Prostate gland (tissue), 2 donors: ENCODE measurements around the gene SPRED3. TPM values are rescaled to one million over a fixed set of nuclear protein-coding genes. Genes with fewer than 3 reads are reported as not detected.

Experiments used
- DNase-seq: peaks from one replicate; pipeline ENCODE4 v3.0.0-alpha.2; 2019; ENCODE audit warnings: low spot score
- H3K27ac ChIP-seq, 2 donors: fragments of 200-600 bp; sonication (generic); 2 replicates each; pipeline ENCODE4 v1.5.1; 2017 to 2019
- H3K27me3 ChIP-seq: fragments of 200-600 bp; sonication (generic); replicated peaks from 2 replicates; pipeline ENCODE4 v1.5.1; 2019; ENCODE audit not compliant: insufficient read depth
- H3K36me3 ChIP-seq, 2 donors: fragments of 200-600 bp; sonication (generic); 1 replicate in 1 of 2; 2 replicates in 1 of 2; pipeline versions ENCODE4 v1.5.1 to v1.8.1; 2017 to 2019
- H3K4me1 ChIP-seq: fragments of 200-600 bp; sonication (generic); replicated peaks from 2 replicates; pipeline ENCODE4 v1.5.1; 2019
- H3K4me3 ChIP-seq, 2 donors: fragments of 200-600 bp; sonication (generic); 2 replicates each; pipeline ENCODE4 v1.5.1; 2017 to 2019
- H3K9me3 ChIP-seq: fragments of 200-600 bp; sonication (generic); 2 replicates; pipeline ENCODE4 v1.5.1; 2017
- CTCF ChIP-seq, 4 experiments: fragments of 200-600 bp in 2 of 4; fragments of 450-650 bp in 2 of 4; sonication (generic) in 2 of 4; IDR thresholded peaks; 1 replicate in 3 of 4; 2 replicates in 1 of 4; pipeline ENCODE4 v1.5.1; 2016 to 2019; ENCODE audit warnings: antibody characterized with exemption in 4 of 4, mild to moderate bottlenecking in 2 of 4, moderate library complexity in 2 of 4
- POLR2A ChIP-seq: fragments of 450-650 bp; IDR thresholded peaks from one replicate; pipeline ENCODE4 v1.6.1; 2016; ENCODE audit warnings: antibody characterized with exemption, mild to moderate bottlenecking
- POLR2AphosphoS5 ChIP-seq: sonication (generic); formaldehyde crosslinking; IDR thresholded peaks from one replicate; pipeline ENCODE4 v1.6.1; 2017; ENCODE audit warnings: antibody characterized with exemption
- WGBS: methylation state at CpG from one replicate; pipeline ENCODE4 v1.1.5; 2018; 5-methylcytosine and 5-hydroxymethylcytosine counted together
- intact Hi-C: fragments of 100-400 bp; cut with DNase I; formaldehyde crosslinking; loops from one replicate; pipeline ENCODE4 v1.14.2; 2022
- total RNA-seq, 2 donors: library from RNA; depleted of rRNA; stranded (reverse); fragments of >200 nt; gene quantifications; one replicate each; pipeline ENCODE4 v1.1.0, GENCODE V29; 2016

Gene SPRED3
- total RNA-seq, 2 donors from 2014 or later: 0.82 to 3.3 TPM

- Histone ChIP-seq H3K27ac (no peak overlapping the region), H3K27me3 (no peaks in the 10 kb centered on the region), H3K9me3 (no peaks in the 10 kb centered on the region), H3K36me3 (no peaks in the 10 kb centered on the region), H3K4me1 (no peaks in the 10 kb centered on the region), H3K4me3 (no peak overlapping the region)
- WGBS: 68% methylated on average over 9 of the region's 9 CpGs
- no peak for DNase-seq
- no peak for TF ChIP-seq POLR2AphosphoS5
- TF ChIP-seq POLR2A: no peak
- no peak for TF ChIP-seq CTCF (IDR thresholded peaks at IDR 0.05)
- intact Hi-C loops: no loop called here
These were observed 36.6 kb upstream of the SPRED3 start for GRCh38 chr19:38351865-38352395.

DNA sequence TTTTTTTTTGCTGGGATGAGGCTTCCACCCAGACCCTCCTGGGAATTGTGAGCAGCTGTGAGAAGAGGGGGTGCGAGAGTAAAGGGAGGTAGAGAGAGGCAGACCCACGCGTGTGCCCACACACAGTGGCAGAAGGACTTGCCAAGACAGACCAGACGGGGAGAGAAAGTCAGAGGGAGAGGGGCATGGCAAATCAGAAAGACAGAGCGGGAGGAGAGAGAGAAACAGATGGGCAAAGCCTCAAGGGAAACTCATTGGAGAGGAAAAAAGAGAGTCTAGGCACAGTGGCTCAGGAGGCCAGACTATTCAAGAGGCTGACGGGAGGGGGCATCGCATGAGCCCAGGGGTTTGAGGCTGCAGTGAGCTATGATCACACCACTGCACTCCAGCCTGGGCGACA is 35.9 kb upstream of the SPRED3 start:
- intact Hi-C loops: no loop called here
- H3K4me3 ChIP-seq: no peak overlapping the region
- no peak for DNase-seq
- WGBS: 64% methylated on average over 8 of the region's 8 CpGs
- no peaks in the 10 kb centered on the region for H3K9me3 ChIP-seq
- no peak overlapping the region for H3K27ac ChIP-seq
- H3K4me1 ChIP-seq: no peaks in the 10 kb centered on the region
- H3K27me3 ChIP-seq: no peaks in the 10 kb centered on the region
- no peaks in the 10 kb centered on the region for H3K36me3 ChIP-seq
- TF ChIP-seq CTCF (IDR thresholded peaks at IDR 0.05) (no peak), POLR2AphosphoS5 (no peak), POLR2A (no peak)

- no peak overlapping the region for H3K4me3 ChIP-seq
- DNase-seq: no peak
- TF ChIP-seq POLR2AphosphoS5 (no peak), POLR2A (no peak), CTCF (IDR thresholded peaks at IDR 0.05) (no peak)
- no peak overlapping the region for H3K27ac ChIP-seq
- intact Hi-C loops: no loop called here
- WGBS: 78% methylated on average over 16 of the region's 16 CpGs
- no peaks in the 10 kb centered on the region for H3K36me3 ChIP-seq
- H3K4me1 ChIP-seq: no peaks in the 10 kb centered on the region
- no peaks in the 10 kb centered on the region for H3K9me3 ChIP-seq
- peaks cover 3% of the 10 kb centered on the region for H3K27me3 ChIP-seq
These were observed 32.5 kb upstream of the SPRED3 start for GRCh38 chr19:38355728-38356725.

DNA sequence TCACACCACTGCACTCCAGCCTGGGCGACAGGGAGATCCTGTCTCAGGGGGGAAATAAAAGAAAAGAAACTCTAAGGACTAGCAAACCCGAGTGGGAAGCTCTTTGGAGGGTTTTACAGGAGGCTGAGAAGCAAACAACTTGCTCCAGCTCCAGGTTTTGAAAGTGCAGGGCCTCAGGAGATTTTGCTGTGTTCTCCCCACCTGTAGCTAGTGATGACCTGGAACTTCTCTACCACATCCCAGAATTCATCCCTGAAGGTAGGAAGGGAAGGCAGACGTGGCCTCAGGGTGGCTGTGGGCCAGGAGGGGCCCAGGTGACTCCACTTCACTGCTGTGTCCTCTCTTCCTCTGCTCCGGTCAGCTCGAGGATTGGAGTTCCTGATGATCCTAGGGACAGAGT is 30.4 kb upstream of the SPRED3 start:
- no peak overlapping the region for H3K27ac ChIP-seq
- intact Hi-C loops: no loop called here
- no peak for DNase-seq
- 32% methylated on average over 5 of the region's 5 CpGs for WGBS
- no peaks in the 10 kb centered on the region for H3K9me3 ChIP-seq
- no peak overlapping the region for H3K4me3 ChIP-seq
- H3K4me1 ChIP-seq: no peaks in the 10 kb centered on the region
- peaks cover 3% of the 10 kb centered on the region for H3K27me3 ChIP-seq
- TF ChIP-seq POLR2A: no peak
- no peak for TF ChIP-seq POLR2AphosphoS5
- TF ChIP-seq CTCF (IDR thresholded peaks at IDR 0.05): no peak
- no peaks in the 10 kb centered on the region for H3K36me3 ChIP-seq
